GM23338 (cell line): ENCODE results near the gene USP35. TPM values are rescaled to one million over a fixed set of nuclear protein-coding genes. Genes with fewer than 3 reads are reported as not detected.

ENCODE experiments used
- ATAC-seq: fragments of 200-7000 bp; cut with Tn5 transposase; 3 replicates; pipeline ENCODE4 v1.9.1; 2020
- DNase-seq: peaks from one replicate; pipeline ENCODE4 v3.0.0-alpha.2; 2015; ENCODE audit warnings: low spot score
- H2AFZ ChIP-seq: fragments of 200-600 bp; sonication (generic); 2 replicates; pipeline ENCODE4 v1.8.0; 2016; ENCODE audit warnings: antibody characterized with exemption, mild to moderate bottlenecking, moderate library complexity
- H3F3A ChIP-seq: fragments of 200-600 bp; sonication (generic); replicated peaks from 2 replicates; pipeline ENCODE4 v1.8.0; 2017; ENCODE audit warnings: antibody characterized with exemption, mixed run types, low read depth
- H3K27ac ChIP-seq: fragments of 200-600 bp; sonication (generic); 2 replicates; pipeline ENCODE4 v1.6.1; 2016; ENCODE audit warnings: low read depth
- H3K27me3 ChIP-seq: fragments of 200-600 bp; sonication (generic); 2 replicates; pipeline ENCODE4 v1.8.0; 2016; ENCODE audit warnings: mild to moderate bottlenecking, mixed run types, moderate library complexity; ENCODE audit not compliant: insufficient read depth
- H3K36me3 ChIP-seq: fragments of 200-600 bp; sonication (generic); 2 replicates; pipeline ENCODE4 v1.8.0; 2016; ENCODE audit warnings: mild to moderate bottlenecking; ENCODE audit not compliant: insufficient read depth
- H3K4me1 ChIP-seq: fragments of 200-600 bp; sonication (generic); 2 replicates; pipeline ENCODE4 v1.8.0; 2016; ENCODE audit warnings: mild to moderate bottlenecking, moderate library complexity; ENCODE audit not compliant: insufficient read depth
- H3K4me2 ChIP-seq: fragments of 200-600 bp; sonication (generic); 2 replicates; pipeline ENCODE4 v1.7.1; 2017; ENCODE audit warnings: mixed run types
- H3K4me3 ChIP-seq: fragments of 200-600 bp; sonication (generic); 2 replicates; pipeline ENCODE4 v1.6.1; 2016; ENCODE audit warnings: mixed run types
- H3K79me2 ChIP-seq: fragments of 200-600 bp; sonication (generic); replicated peaks from 2 replicates; pipeline ENCODE4 v1.8.0; 2017; ENCODE audit warnings: mild to moderate bottlenecking; ENCODE audit not compliant: insufficient read depth
- H3K9me2 ChIP-seq: fragments of 200-600 bp; sonication (generic); 2 replicates; pipeline ENCODE4 v1.8.0; 2017; ENCODE audit not compliant: insufficient read depth
- H4K20me1 ChIP-seq: fragments of 200-600 bp; sonication (generic); replicated peaks from 2 replicates; pipeline ENCODE4 v1.8.0; 2017; ENCODE audit warnings: mild to moderate bottlenecking; ENCODE audit not compliant: insufficient read depth
- H3K27ac Mint-ChIP-seq: 2 replicates; pipeline ENCODE4 v1.8.0; 2020; ENCODE audit warnings: inconsistent platforms, mild to moderate bottlenecking, moderate library complexity, mixed read lengths
- H3K27me3 Mint-ChIP-seq: 3 replicates; pipeline ENCODE4 v1.8.0; 2022; ENCODE audit warnings: low read depth, mild to moderate bottlenecking, moderate library complexity, mixed read lengths, inconsistent platforms; ENCODE audit not compliant: insufficient read depth, poor library complexity
- H3K36me3 Mint-ChIP-seq: 3 replicates; pipeline ENCODE4 v1.8.0; 2021; ENCODE audit warnings: low read depth, mild to moderate bottlenecking, inconsistent platforms, moderate library complexity, mixed read lengths
- H3K4me1 Mint-ChIP-seq: 3 replicates; pipeline ENCODE4 v1.8.0; 2020; ENCODE audit warnings: mild to moderate bottlenecking, inconsistent platforms, mixed read lengths
- H3K4me3 Mint-ChIP-seq: 3 replicates; pipeline ENCODE4 v1.8.0; 2021; ENCODE audit warnings: moderate library complexity, mild to moderate bottlenecking, inconsistent platforms, mixed read lengths
- H3K9me3 Mint-ChIP-seq: 3 replicates; pipeline ENCODE4 v1.8.0; 2020; ENCODE audit warnings: moderate library complexity, mild to moderate bottlenecking, inconsistent platforms, mixed read lengths
- CREB1 ChIP-seq: fragments of 250-450 bp; sonication (Bioruptor Pico); IDR thresholded peaks from 2 replicates; pipeline ENCODE4 v1.5.0; 2020; ENCODE audit warnings: low read depth, mild to moderate bottlenecking, moderate library complexity
- EZH2 ChIP-seq: fragments of 200-600 bp; sonication (generic); IDR thresholded peaks from one replicate; pipeline ENCODE4 v1.8.0; 2017; ENCODE audit warnings: antibody characterized with exemption, mild to moderate bottlenecking, low read depth; ENCODE audit not compliant: unreplicated experiment
- JUNB ChIP-seq: IDR thresholded peaks from one replicate; pipeline ENCODE4 v1.6.1; 2016; ENCODE audit warnings: antibody characterized with exemption; ENCODE audit not compliant: unreplicated experiment
- NANOG ChIP-seq: IDR thresholded peaks from 2 replicates; pipeline ENCODE4 v1.6.1; 2016; ENCODE audit warnings: antibody characterized with exemption, borderline replicate concordance
- REST ChIP-seq: IDR thresholded peaks from one replicate; pipeline ENCODE4 v1.6.1; 2018; ENCODE audit warnings: antibody characterized with exemption; ENCODE audit not compliant: unreplicated experiment
- STAT1 ChIP-seq: IDR thresholded peaks from one replicate; pipeline ENCODE4 v1.6.1; 2016; ENCODE audit warnings: antibody characterized with exemption; ENCODE audit not compliant: unreplicated experiment
- ZNF114 ChIP-seq: fragments of 250-450 bp; sonication (Bioruptor Pico); IDR thresholded peaks from 2 replicates; pipeline ENCODE4 v1.5.0; 2020; ENCODE audit warnings: mild to moderate bottlenecking, moderate library complexity
- polyA plus RNA-seq: library from polyadenylated mRNA; unstranded; fragments of >200 nt; fragmentation: Nextera tagmentation; extraction: Ambion mirVana; gene quantifications from 2 replicates; pipeline ENCODE4 v1.2.1, GENCODE V29; 2016
- total RNA-seq: library from RNA; depleted of rRNA; stranded (reverse); fragments of >200 nt; shearing (Covaris generic); gene quantifications from 2 replicates; pipeline ENCODE4 v1.2.3, GENCODE V29; 2014
- TF ChIP-seq, protein P1 (sequence below), 2 experiments: fragments of 200-600 bp in 1 of 2; sonication (generic) in 1 of 2; conservative IDR thresholded peaks; 2 replicates each; pipeline versions ENCODE4 v1.5.1 to v1.6.1; 2016 to 2017; ENCODE audit warnings: antibody characterized with exemption in 2 of 2, low read depth in 2 of 2, mild to moderate bottlenecking in 2 of 2, moderate library complexity in 1 of 2

Gene USP35
- total and polyA plus RNA-seq, 2 experiments from 2014 or later = 2.5 to 10.7 TPM

GRCh38 chr11:78211565-78211964 is 22.8 kb downstream of the USP35 start:
- Histone ChIP-seq H3K27ac (no peak overlapping the region), H3K36me3 (no peaks in the 10 kb centered on the region), H3K79me2 (no peaks in the 10 kb centered on the region), H3K9me2 (0 out of 2 replicates have a peak, but pooled peaks cover 2% of the 10 kb centered on the region), H3K4me2 (no peak overlapping the region), H3F3A (no peaks in the 10 kb centered on the region), H4K20me1 (peaks cover 7% of the 10 kb centered on the region; the same call in 1 of the 2 replicates), H3K4me1 (no peaks in the 10 kb centered on the region), H3K27me3 (no peaks in the 10 kb centered on the region), H2AFZ (no peak overlapping the region), H3K4me3 (no peak overlapping the region)
- no peak overlapping the region for H3K4me3 Mint-ChIP-seq
- peaks cover 5% of the 10 kb centered on the region; the same call in 2 of the 3 replicates for H3K36me3 Mint-ChIP-seq
- H3K9me3 Mint-ChIP-seq = no peaks in the 10 kb centered on the region
- DNase-seq (no peak), ATAC-seq (no peak)
- no peaks in the 10 kb centered on the region for H3K4me1 Mint-ChIP-seq
- TF ChIP-seq, protein P1, sequence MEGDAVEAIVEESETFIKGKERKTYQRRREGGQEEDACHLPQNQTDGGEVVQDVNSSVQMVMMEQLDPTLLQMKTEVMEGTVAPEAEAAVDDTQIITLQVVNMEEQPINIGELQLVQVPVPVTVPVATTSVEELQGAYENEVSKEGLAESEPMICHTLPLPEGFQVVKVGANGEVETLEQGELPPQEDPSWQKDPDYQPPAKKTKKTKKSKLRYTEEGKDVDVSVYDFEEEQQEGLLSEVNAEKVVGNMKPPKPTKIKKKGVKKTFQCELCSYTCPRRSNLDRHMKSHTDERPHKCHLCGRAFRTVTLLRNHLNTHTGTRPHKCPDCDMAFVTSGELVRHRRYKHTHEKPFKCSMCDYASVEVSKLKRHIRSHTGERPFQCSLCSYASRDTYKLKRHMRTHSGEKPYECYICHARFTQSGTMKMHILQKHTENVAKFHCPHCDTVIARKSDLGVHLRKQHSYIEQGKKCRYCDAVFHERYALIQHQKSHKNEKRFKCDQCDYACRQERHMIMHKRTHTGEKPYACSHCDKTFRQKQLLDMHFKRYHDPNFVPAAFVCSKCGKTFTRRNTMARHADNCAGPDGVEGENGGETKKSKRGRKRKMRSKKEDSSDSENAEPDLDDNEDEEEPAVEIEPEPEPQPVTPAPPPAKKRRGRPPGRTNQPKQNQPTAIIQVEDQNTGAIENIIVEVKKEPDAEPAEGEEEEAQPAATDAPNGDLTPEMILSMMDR (conservative IDR thresholded peaks at IDR 0.05; ENCODE audit: low read depth in 2 of 2) = no peak
- TF ChIP-seq EZH2 (no peak), NANOG (no peak), REST (no peak), JUNB (no peak), STAT1 (no peak), ZNF114 (no peak)
- H3K27me3 Mint-ChIP-seq = peaks cover 8% of the 10 kb centered on the region
- no peak overlapping the region for H3K27ac Mint-ChIP-seq

DNA sequence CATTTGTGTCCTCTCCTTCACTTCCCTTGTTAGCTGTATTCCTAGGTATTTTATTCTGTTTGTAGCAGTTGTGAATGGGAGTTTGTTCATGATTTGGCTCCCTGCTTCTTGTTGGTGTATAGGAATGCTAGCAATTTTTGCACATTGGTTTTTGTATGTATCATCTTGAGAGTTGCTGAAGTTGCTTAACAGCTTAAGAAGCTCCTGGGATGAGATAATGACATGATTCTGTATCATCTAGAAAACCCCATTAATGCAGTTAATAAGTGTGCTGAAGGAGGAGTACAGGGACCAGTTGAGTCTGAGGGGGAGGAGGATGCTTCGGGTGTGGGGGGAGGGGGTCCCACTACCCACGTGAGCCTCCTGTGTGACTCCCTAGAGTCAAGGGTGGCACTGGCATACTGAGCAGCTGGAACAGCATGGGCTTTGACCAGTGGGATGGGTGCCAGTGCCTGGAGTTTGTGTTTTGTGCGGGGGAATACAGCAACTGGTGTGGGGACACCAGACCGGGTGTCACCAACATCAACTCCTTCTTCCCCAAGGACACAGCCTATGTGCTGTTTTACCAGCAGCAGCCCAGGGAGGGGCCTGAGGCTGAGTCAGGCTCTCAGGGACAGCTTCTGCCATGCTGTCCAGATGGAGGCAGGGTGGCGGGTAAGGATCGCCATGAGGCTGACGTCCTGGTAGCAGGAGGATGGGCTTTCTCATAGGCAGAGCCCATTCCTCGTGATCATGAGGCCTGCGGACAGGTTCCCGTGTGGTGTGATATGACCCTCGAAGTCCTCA is 24.1 kb downstream of the USP35 start:
- Mint-ChIP-seq H3K4me1 (no peaks in the 10 kb centered on the region), H3K27ac (no peak overlapping the region), H3K27me3 (peaks cover 8% of the 10 kb centered on the region), H3K4me3 (no peak overlapping the region), H3K9me3 (no peaks in the 10 kb centered on the region), H3K36me3 (peaks cover 5% of the 10 kb centered on the region; the same call in 2 of the 3 replicates)
- H3K9me2 ChIP-seq = 0 out of 2 replicates have a peak, but pooled peaks cover 2% of the 10 kb centered on the region
- H3K4me1 ChIP-seq = no peaks in the 10 kb centered on the region
- H2AFZ ChIP-seq = no peak overlapping the region
- no peak for ATAC-seq
- no peak for DNase-seq
- H3K27ac ChIP-seq = no peak overlapping the region
- H3F3A ChIP-seq = no peaks in the 10 kb centered on the region
- no peak overlapping the region for H3K4me3 ChIP-seq
- no peaks in the 10 kb centered on the region for H3K27me3 ChIP-seq
- no peaks in the 10 kb centered on the region for H3K36me3 ChIP-seq
- H4K20me1 ChIP-seq = peaks cover 7% of the 10 kb centered on the region; the same call in 1 of the 2 replicates
- no peaks in the 10 kb centered on the region for H3K79me2 ChIP-seq
- H3K4me2 ChIP-seq = no peak overlapping the region
- TF ChIP-seq CREB1 (no peak), REST (no peak), JUNB (no peak)
- TF ChIP-seq, protein P1 (conservative IDR thresholded peaks at IDR 0.05; ENCODE audit: low read depth in 2 of 2) = no peak
